ENCODE data around the gene TACR1.

- TF ChIP-seq ZNF746 (CRISPR knock-in tag; IDR thresholded peaks at IDR 0.05) (no peak), HDAC2 (CRISPR knock-in tag; IDR thresholded peaks at IDR 0.05) (no peak), HMGA1 (CRISPR knock-in tag; conservative IDR thresholded peaks at IDR 0.05) (no peak), ZNF142 (CRISPR knock-in tag; IDR thresholded peaks at IDR 0.05) (no peak)
These were observed 144.0 kb downstream of the TACR1 start for GRCh38 chr2:75055142-75055819.
